ENCODE measurements around the gene ITGAX. TPM values are rescaled to one million over a fixed set of nuclear protein-coding genes. Genes with fewer than 3 reads are reported as not detected.

The ITGAX gene
- total RNA-seq, 1 donor from 2014 or later: not detected

GRCh38 chr16:31325171-31325570 lies 29.8 kb upstream of the ITGAX start:
- TF ChIP-seq CTCF (IDR thresholded peaks at IDR 0.05; ENCODE audit: partially characterized antibody, unreplicated experiment): no peak
- H3K4me3 Mint-ChIP-seq (ENCODE audit: unreplicated experiment): no peak overlapping the region
- peaks cover 5% of the 10 kb centered on the region for H3K36me3 Mint-ChIP-seq (ENCODE audit: unreplicated experiment)
- no peak overlapping the region for H3K27ac Mint-ChIP-seq (ENCODE audit: unreplicated experiment)
- peaks cover 2% of the 10 kb centered on the region for H3K9me3 Mint-ChIP-seq (ENCODE audit: unreplicated experiment)
- no peak for DNase-seq
- H3K27me3 Mint-ChIP-seq (ENCODE audit: unreplicated experiment): peaks cover 7% of the 10 kb centered on the region
- no peaks in the 10 kb centered on the region for H3K4me1 Mint-ChIP-seq (ENCODE audit: low read depth, unreplicated experiment)

- Mint-ChIP-seq H3K27ac (ENCODE audit: unreplicated experiment) (no peak overlapping the region), H3K4me3 (ENCODE audit: unreplicated experiment) (no peak overlapping the region), H3K27me3 (ENCODE audit: unreplicated experiment) (peaks cover 25% of the 10 kb centered on the region), H3K4me1 (ENCODE audit: low read depth, unreplicated experiment) (no peaks in the 10 kb centered on the region), H3K9me3 (ENCODE audit: unreplicated experiment) (peaks cover 4% of the 10 kb centered on the region), H3K36me3 (ENCODE audit: unreplicated experiment) (peaks cover 9% of the 10 kb centered on the region)
- no peak for DNase-seq
- no peak for TF ChIP-seq CTCF (IDR thresholded peaks at IDR 0.05; ENCODE audit: partially characterized antibody, unreplicated experiment)
Measured at GRCh38 chr16:31327646-31328225, 27.2 kb upstream of the ITGAX start.

- H3K4me3 Mint-ChIP-seq (ENCODE audit: unreplicated experiment): no peak overlapping the region
- peaks cover 9% of the 10 kb centered on the region for H3K36me3 Mint-ChIP-seq (ENCODE audit: unreplicated experiment)
- peaks cover 25% of the 10 kb centered on the region for H3K27me3 Mint-ChIP-seq (ENCODE audit: unreplicated experiment)
Measured at GRCh38 chr16:31328322-31329052, 26.5 kb upstream of the ITGAX start.

GRCh38 chr16:31329671-31330552 lies 25.1 kb upstream of the ITGAX start:
- peaks cover 9% of the 10 kb centered on the region for H3K36me3 Mint-ChIP-seq (ENCODE audit: unreplicated experiment)
- H3K27me3 Mint-ChIP-seq (ENCODE audit: unreplicated experiment): peaks cover 25% of the 10 kb centered on the region
- peaks cover 4% of the 10 kb centered on the region for H3K9me3 Mint-ChIP-seq (ENCODE audit: unreplicated experiment)
- no peak overlapping the region for H3K4me3 Mint-ChIP-seq (ENCODE audit: unreplicated experiment)
- no peaks in the 10 kb centered on the region for H3K4me1 Mint-ChIP-seq (ENCODE audit: low read depth, unreplicated experiment)
- DNase-seq: no peak
- no peak for TF ChIP-seq CTCF (IDR thresholded peaks at IDR 0.05; ENCODE audit: partially characterized antibody, unreplicated experiment)
- H3K27ac Mint-ChIP-seq (ENCODE audit: unreplicated experiment): no peak overlapping the region

More at GRCh38 chr16:31328322-31329052, 26.5 kb upstream of the ITGAX start:
- Mint-ChIP-seq H3K9me3 (ENCODE audit: unreplicated experiment) (peaks cover 4% of the 10 kb centered on the region), H3K27ac (ENCODE audit: unreplicated experiment) (no peak overlapping the region), H3K4me1 (ENCODE audit: low read depth, unreplicated experiment) (no peaks in the 10 kb centered on the region)
- TF ChIP-seq CTCF (IDR thresholded peaks at IDR 0.05; ENCODE audit: partially characterized antibody, unreplicated experiment): no peak
- DNase-seq: no peak

All from glutamatergic neuron (in vitro differentiated cells).